GM19240 (cell line): ENCODE data around the gene DENND1C.
"Not testable (repeated sequence)": the region's sequence is repeated elsewhere in the genome, so short reads cannot be mapped to it uniquely, and the experiment has no call there.

Experiments
- DNase-seq: peaks from one replicate; pipeline ENCODE4 v3.0.0; 2011; ENCODE audit warnings: low spot score; ENCODE audit not compliant: insufficient read length

Gene DENND1C

DNA sequence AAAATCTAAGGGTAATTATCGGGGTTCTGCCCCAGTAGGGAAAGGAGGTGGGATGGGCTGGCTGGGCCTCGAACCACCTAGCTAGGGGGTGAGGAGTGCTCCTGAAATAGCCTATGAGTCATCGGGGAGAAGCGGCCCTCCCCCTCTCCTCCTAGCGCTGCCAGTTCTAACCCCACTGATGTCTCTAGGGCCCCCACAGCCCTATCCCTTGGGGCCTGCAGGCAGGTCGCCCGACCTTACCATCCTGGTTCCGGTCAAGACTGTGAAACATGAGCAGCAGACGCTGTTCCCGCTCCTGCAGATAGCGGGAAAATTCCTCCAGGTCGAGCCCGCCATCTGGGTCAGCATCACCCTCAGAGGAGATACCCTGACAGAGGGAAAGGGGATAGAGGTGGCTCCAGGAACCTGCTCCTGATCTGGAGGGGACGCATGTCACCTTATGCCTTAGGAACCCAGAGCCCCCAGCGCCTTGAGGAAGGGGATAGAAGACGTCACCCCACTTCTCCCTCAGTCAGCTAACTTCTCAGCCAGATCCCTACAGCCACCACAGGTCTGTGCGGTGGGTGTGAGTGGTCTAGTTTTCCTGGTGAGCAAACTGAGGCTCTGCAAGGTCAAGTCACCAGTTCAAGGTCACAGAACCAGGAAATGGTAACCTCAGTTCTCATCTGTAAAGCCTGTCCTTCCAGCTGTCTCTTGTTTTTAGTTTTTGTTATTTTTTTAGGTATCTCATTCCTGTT is 23.5 kb downstream of the DENND1C start:
- DNase-seq: no peak

DNA sequence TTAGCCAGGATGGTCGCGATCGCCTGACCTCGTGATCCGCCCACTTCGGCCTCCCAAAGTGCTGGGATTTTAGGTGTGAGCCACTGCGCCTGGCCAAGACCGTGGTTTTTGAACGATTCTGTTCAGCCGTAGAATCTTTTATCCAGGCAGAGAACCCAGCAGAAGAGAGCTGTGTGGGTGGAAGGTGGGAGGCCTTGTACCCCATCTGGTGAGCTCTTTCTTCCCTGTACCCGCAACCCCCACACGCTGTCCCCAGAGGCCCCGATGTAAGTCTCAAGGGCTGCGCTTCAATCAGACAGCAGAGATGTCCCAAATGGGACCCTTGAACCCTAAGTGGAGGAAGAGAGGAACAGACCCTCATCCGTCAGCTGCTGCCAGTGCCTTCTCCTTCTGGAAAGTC is 25.7 kb downstream of the DENND1C start:
- DNase-seq: no peak

DNA sequence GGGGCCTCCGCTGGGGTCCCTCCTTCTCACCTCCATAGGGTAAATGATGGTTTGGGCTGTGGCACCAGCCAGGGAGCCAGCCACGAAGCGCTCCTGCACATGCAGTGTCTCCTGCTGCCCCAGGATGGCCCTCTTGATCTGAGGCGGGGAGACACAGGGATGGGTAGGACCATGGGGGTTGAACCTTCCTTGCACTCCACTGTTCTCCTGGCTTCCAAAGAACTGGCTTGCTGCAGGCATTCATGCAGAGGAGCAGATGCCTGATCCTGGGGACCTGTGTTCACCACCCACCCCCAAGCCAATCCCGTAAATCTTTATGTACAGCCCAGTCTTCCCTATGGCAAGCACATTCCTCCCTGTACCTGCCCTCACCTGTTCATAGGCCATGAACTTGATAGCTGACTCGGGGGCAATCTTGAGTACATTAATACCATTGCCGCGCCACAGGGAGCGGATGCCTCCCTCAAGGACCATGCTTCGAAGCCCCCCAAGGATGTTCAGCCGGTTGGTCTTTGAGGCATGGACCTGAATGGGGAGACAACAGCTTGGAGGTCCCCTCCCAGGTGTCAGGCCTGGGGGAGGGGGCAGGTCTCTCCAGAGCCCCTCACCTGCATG is 27.5 kb downstream of the DENND1C start:
- no peak for DNase-seq

DNA sequence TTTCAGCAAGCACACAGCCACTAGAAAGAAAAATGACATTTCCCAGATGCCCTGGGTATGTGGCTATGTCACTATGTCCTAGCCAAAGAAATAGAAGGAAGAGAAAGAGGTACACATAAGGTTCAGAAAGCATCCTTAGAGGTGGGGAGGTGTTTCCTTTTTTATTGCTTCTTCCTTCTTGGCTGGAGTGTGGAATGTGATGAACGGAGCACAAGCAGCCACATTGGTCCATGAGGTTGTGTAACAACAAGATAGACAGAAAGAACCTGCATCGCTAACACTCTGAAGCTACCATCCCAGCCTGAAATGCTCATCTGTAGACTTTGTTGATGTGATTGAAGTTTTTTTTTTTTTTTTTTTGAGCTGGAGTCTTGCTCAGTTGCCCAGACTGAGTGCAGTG is 28.7 kb downstream of the DENND1C start:
- no peak for DNase-seq

DNA sequence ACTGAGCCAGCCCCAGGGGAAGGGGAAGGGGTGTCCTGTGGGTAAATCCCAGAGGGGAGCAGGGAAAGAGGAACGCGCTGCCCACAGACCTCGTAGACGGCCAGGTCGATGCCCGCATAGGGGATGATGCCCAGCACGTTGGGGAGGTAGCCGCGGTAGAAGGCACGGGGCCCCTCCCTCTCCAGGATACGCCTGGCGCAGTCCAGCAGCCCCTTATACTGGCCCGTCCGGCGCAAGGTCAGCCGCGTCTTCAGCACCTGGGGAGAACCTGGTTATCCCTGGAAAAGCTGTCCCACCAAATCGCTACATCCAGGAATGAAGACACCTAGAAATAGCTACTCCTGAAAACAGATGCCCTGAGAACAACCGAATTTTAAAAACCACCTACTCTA is 29.4 kb downstream of the DENND1C start:
- no peak for DNase-seq

DNA sequence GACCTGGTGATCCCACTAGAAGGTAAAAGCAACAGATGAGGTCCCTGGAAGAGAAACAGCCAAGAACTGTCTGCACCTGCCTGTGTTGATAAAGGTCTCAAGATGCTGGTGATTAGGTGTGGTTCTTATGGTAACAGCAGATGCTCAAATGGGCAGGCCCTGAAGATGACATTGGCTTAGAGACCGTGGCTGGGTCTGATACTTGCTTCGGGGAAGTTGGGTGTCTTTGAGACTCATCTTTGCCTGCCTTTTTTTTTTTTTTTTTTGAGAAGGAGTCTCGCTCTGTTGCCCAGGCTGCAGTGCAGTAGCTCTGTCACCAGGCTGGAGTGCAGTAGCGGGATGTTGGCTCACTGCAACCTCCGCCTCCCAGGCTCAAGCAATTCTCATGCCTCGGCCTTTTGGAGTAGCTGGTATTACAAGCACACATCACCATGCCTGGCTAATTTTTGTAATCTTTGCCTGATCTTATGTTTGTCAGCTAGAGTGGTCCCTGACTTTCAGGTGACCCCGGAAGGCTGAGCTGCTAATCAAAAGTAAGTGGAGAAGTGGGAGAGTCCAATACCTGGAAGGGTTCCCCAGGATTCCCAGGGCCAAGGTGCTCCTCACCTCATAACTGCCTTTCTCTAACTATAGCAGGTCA is 29.9 kb downstream of the DENND1C start:
- no peak for DNase-seq

DNA sequence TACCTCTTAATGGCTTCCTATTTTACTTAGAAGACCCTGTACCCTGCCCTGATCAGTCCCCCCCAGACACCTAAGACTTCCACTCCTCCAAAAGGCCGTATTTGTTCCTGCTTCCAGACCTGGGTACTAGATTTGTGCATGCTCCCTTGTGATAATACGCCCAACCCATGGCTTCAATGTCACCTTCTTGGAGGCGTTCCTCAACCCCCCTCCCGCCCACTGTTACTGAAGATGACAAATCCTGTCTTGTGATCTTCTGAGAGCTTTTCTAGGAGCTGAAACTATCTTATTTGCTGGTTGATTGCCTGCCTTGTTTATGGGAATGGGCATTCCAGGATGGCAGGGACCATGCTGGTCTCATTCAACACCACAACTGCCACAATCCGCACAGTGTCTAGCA is 31.4 kb downstream of the DENND1C start:
- no peak for DNase-seq

DNA sequence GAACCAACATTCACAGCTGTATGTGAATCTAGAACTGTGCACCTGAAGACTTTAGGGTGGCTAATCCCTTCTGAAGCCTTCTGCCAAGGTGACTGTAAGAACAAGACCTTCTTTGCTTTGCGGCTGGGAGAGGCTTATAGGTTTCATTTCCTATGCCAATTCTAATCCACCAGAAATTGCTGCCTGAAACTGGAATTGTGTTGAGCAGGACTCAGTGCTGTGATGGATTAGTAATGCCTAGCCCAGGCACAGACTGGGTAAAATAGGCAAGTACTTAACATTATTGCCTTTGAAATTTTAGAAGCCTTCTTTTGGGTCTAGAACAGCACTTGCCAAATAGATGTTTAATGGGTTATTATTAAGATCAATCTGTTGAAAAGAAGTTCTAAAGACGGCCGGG is 33.5 kb downstream of the DENND1C start:
- DNase-seq: no peak

DNA sequence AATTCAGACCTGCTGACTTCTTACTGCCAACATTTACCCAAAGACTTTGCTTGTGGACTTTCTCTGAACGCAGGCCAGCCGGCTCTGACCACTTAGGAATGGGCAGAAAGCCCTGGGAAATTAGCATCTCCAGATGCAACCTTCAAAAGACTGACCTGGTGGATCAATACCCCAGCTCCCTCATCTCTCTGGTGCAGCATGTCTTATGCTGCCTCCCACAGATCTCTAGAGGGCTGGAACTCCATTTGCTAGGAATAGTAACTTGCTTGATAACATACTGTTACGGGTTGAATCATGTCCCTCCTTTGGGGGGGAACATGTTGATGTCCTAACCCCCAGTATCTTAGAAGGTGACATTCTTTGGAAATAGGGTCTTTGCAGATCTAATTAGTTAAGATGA is 35.1 kb downstream of the DENND1C start:
- DNase-seq: no peak

DNA sequence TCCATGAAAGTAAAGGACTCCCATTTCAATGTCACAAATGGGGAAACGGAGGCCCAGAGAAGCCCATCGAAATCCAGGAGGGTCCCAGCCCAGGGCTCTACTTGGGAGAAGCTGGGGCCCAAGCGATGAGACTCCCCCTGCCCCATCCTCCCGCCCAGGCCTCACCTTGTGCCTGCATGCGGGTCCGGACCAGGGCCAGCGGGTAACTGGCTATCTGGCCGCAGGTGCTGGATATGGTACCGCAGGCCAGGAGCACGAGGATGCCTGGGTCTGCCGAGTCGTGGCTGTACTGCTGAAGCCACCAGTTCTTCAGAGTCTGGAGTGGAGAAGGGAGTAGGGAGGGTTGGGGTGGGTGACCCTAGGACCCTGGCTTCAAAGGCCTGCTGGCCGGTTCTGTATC is 37.6 kb downstream of the DENND1C start:
- no peak for DNase-seq

DNA sequence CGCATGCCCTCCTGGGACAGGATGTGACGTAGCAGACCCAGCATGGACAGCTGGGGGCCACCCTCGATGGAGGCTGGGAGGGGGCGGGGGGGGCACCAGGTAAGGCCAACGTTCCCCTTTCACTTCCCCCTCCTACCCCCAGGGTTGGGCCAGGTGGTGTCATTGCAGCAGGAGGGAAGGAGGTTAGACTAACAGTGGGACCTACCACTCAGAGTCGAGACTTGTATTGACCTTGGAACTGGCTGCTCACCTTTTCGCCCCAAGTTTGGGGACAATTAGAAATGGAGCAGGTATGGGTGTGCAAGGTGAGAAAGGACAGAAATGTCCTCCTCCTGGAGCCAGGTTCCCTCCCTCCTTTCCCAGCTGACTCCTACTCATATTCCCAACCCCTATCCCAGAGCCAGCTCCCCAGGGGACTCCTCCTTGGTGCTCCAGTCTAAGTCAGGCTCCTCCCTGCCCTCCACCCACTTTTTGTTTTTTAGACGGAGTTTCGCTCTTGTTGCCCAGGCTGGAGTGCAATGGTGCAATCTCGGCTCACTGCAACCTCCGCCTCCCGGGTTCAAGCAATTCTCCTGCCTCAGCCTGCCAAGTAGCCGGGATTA is 39.4 kb downstream of the DENND1C start:
- no peak for DNase-seq

DNA sequence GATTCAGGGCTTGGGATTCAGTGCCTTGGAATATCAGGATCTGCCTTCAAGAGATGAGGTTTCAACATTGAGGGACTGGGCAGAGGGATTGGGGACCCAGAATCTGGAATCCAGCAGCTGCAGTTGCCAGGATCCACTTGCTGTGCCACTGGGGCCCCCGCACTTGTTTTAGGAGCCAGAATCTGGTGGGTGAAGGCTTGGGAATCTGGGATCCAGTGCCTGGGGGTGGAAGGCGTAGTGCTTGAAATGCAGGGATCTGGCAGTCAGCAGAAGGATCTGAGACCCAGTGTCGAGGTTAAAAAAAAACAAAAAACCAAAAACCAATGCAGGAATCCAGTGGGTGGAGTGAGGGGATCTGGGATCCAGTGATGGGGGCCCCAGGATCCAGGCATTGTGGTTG is 40.7 kb downstream of the DENND1C start:
- DNase-seq: no peak

DNA sequence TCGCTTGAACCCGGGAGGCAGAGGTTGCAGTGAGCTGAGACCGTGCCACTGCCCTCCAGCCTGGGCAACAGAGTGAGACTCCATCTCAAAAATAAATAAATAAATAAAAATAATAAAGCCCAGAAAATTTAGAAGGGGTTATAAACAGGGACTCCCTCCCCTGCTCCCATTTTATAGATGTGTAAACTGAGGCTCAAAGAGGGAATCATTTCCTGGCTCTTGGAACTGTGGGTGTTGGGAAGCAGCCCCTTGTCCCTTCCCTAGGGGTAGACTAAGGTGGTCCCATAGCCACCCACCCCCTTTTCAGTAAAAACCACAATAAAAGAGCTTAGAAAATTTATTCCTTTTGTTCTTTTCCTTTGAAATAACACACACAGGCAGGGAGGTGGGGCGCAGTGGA is 41.8 kb downstream of the DENND1C start:
- DNase-seq: no peak

DNA sequence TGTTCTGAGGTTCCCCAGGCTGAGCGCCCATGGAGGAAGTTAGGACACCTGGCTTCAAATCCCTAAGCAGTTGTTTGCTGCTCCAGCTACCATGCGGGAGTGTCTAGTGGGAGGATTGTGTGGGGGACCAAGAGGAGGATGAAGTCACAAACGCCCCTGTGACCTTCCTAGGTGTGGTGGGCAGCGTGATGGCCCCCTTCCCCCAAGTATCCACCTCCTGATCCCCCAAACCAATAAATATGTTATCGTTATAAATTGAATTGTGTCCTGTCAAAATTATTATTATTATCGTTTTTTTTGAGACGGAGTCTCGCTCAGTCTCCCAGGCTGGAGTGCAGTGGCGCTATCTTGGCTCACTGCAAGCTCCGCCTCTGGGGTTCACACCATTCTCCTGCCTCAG is 47.9 kb downstream of the DENND1C start, which contains the start of gene SLC25A41:
TSS of gene SLC25A41 (minus strand) at position 101 of the 400 bp plus-strand sequence. CDS start at position 31, 70 bp downstream.
- no peak for DNase-seq

DNA sequence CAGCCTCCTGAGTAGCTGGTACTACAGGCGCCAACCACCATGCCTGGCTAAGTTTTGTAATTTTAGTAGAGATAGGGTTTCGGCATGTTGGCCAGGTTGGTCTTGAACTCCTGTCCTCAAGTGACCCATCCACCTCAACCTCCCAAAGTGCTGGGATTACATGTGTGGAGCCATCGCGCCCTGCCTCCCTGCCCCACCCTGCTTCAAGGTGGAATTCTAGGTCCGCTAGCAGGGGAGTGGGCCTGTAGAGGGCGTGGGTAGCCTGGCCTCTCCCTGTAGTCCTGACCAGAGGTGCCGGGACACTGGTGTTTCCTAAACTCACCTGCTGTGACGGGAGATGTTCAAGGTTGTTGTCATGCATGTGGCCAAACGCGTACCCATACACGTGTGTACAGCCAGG is 48.4 kb downstream of the DENND1C start:
- DNase-seq: no peak

DNA sequence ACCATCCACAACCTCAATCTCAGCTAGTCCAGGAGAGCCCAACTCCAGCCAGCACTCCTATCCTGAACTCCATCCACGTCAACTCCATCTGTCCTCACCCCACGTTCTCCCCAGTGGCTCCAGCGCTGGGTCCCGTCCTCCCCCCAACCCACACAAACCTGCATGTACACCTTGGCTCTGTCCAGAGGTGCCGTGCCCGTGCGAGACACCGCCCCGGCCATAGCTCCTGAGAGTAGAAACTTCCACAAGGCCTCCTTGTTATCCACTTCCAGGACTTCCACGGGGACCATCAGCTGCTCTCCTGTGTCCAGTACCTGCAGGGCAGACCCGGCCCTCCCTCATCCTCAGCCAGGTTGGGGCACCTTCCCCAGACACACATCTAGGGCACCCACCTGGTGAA is 49.7 kb downstream of the DENND1C start:
- DNase-seq: no peak

DNA sequence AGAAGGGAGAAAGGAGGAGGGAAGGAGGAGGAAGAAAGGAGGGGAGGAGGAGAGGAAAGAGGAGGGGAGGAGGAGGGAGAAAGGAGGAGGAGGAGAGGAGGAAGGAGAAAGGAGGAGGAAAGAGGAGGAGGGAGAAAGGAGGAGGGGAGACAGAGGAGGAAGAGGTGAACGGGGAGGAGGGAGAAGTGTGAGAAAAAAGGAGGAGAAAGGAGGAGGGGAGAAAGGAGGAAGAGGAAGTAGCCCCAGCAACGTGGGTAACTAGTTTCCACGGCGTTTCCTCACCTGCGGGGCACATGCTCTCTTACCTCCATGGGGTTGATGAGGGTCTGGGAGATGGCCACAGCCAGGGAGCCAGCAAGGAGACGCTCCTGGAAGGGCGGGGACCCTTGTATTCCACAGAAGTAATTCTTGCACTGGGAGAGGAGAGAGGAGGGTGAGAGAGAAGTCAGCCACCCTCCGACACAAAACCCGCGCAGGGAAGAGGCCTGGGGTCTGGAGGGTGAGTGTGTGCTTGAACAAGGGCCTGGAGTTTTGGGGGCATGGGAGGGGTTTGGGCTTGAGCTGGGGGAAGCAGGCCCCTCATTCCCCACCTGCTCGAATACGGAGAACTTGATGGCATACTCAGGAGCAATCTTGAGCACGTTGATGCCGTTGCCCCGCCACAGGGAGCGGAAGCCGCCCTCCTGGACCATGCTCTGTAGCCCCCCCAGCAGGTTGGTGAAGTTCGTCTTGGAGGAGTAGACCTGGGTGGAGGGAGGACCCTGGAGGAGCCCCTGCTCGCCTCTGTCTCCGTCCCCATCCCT is 52.0 kb downstream of the DENND1C start:
- DNase-seq: no peak

DNA sequence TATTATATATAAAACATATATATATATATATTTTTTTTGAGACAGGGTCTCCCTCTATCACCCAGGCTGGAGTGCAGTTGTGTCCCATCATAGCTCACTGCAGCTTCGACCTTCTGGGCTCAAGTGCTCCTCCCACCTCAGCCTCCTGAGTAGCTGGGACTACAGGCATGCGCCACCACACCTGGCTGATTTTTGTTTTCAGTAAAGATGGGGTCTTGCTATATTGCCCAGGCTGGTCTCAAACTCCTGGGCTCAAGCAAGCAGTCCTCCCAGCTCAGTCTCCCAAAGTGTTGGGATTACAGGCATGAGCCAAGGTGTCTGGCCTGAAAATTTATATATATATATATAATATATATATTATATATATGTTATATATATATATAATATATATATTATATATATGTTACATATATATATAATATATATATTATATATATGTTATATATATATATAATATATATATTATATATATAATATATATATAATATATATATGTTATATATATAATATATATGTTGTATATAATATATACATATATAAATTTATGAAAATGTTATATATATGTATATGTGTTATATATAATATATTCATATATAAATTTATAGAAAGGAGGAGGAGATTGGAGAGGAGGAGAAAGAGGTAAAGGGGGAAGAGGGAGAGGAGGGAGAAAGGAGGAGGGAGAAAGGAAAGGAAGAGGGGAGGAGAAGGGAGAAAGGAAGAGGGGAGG is 52.7 kb downstream of the DENND1C start:
- DNase-seq: not testable (repeated sequence)

DNA sequence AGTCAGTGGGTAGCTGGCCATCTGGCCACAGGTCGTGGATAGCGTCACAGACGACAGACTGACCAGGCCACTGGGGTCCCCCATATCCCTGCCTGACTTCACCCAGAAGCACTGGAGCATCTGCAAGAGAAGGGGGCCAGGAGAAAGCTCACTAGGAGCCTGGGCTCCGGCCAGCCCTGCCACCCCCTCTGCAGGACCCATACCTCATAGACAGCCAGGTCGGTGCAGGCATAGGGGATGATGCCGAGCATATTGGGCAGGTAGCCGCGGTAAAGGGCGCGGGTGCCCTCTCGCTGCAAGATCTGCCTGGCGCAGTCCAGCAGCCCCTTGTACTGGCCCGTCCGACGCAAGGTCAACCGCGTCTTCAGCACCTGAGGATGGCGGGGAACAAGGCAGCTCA is 54.5 kb downstream of the DENND1C start:
- DNase-seq: no peak

DNA sequence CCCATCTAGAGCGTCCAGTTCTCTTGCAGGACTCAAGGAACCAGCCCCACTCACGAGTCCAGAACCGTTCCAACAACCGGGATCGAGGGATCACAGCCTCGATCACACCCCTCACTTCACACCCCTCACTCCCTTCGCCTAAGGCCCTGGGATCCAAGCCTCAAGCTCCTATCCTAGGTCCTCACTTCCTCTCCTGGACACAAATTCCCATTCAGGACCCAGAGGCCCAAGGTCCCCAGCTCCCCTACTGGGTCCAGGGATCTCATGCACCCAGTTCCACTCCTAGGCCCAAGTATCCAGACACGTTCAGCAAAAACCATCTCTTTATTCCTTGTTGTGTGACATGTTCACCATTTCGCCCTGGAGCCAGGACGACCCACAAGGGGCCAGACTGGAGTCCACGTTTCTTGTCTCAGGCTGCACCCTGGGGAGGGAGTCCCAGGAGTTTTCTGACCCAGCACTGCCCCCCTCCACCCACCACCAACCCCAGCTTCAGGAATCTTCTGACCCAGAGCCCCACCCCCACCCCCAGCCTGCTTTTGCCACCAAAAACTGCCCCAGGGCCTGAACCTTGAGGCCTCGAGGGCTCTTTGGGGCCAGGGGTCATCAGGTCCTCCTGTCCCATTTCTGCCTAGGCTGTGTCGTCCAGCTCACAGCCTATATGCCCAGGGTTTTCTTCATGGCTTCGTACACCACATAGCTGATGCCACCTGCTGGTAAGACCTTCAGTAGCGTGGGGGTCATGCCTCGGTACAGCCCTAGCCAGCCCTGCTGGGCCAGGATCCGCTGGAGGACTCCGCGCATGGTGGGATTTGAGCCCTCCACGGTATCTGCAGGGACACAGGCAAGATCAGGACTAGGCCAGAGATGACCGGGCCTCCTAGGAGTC is 55.6 kb downstream of the DENND1C start:
- no peak for DNase-seq
